Suprapubic skin (tissue), 4 donors: ENCODE measurements around the gene MUC5B. TPM values are rescaled to one million over a fixed set of nuclear protein-coding genes. Genes with fewer than 3 reads are reported as not detected.

ENCODE experiments used
- DNase-seq, 2 donors: peaks; one replicate each; pipeline ENCODE4 v3.0.0-alpha.2; 2019; ENCODE audit warnings: low spot score in 2 of 2
- H3K27ac ChIP-seq: fragments of 200-600 bp; sonication (generic); one replicate; pipeline ENCODE4 v1.5.1; 2019
- H3K27me3 ChIP-seq: fragments of 200-600 bp; sonication (generic); one replicate; pipeline ENCODE4 v1.5.1; 2019
- H3K36me3 ChIP-seq: fragments of 200-600 bp; sonication (generic); one replicate; pipeline ENCODE4 v1.5.1; 2019
- H3K4me1 ChIP-seq: fragments of 200-600 bp; sonication (generic); one replicate; pipeline ENCODE4 v1.5.1; 2019
- H3K4me3 ChIP-seq: fragments of 200-600 bp; sonication (generic); one replicate; pipeline ENCODE4 v1.5.1; 2019; ENCODE audit warnings: mild to moderate bottlenecking
- H3K9me3 ChIP-seq: fragments of 200-600 bp; sonication (generic); one replicate; pipeline ENCODE4 v1.5.1; 2019
- CTCF ChIP-seq, 2 donors: fragments of 200-600 bp in 1 of 2; fragments of 450-650 bp in 1 of 2; sonication (generic) in 1 of 2; IDR thresholded peaks; one replicate each; pipeline ENCODE4 v1.5.1; 2016 to 2019; ENCODE audit warnings: antibody characterized with exemption in 2 of 2, mild to moderate bottlenecking in 1 of 2, moderate library complexity in 1 of 2
- EP300 ChIP-seq: sonication (generic); formaldehyde crosslinking; IDR thresholded peaks from one replicate; pipeline ENCODE4 v1.6.1; 2017; ENCODE audit warnings: antibody characterized with exemption
- POLR2A ChIP-seq, 2 donors: fragments of 450-650 bp; IDR thresholded peaks; one replicate each; pipeline ENCODE4 v1.6.1; 2017; ENCODE audit warnings: antibody characterized with exemption in 2 of 2, mild to moderate bottlenecking in 2 of 2, moderate library complexity in 2 of 2
- POLR2AphosphoS5 ChIP-seq, 3 donors: sonication (generic); formaldehyde crosslinking; IDR thresholded peaks; one replicate each; pipeline ENCODE4 v1.6.1; 2017; ENCODE audit warnings: antibody characterized with exemption in 3 of 3
- WGBS: methylation state at CpG from one replicate; pipeline ENCODE4 v1.1.5; 2018; 5-methylcytosine and 5-hydroxymethylcytosine counted together
- total RNA-seq, 4 donors: library from RNA; depleted of rRNA; stranded (reverse); fragments of >200 nt; gene quantifications; one replicate each; pipeline ENCODE4 v1.1.0, GENCODE V29; 2016

Gene MUC5B
- total RNA-seq, 4 donors from 2014 or later: 0.08 to 0.34 (median 0.13) TPM

- peaks cover 85% of the 10 kb centered on the region for H3K27me3 ChIP-seq
- DNase-seq: peak; percentile 49 to 54
- H3K36me3 ChIP-seq: no peaks in the 10 kb centered on the region
- no peaks in the 10 kb centered on the region for H3K9me3 ChIP-seq
- no peak overlapping the region for H3K4me3 ChIP-seq
- 33% methylated on average over 3 of the region's 27 CpGs for WGBS
- no peak for TF ChIP-seq POLR2AphosphoS5 (IDR thresholded peaks at IDR 0.05)
- H3K27ac ChIP-seq: no peak overlapping the region
- peaks cover 21% of the 10 kb centered on the region for H3K4me1 ChIP-seq
These were observed 23.6 kb upstream of the MUC5B start for GRCh38 chr11:1199241-1199750.

- Histone ChIP-seq H3K4me1 (peaks cover 21% of the 10 kb centered on the region), H3K27me3 (peaks cover 92% of the 10 kb centered on the region), H3K9me3 (no peaks in the 10 kb centered on the region), H3K4me3 (no peak overlapping the region), H3K36me3 (no peaks in the 10 kb centered on the region), H3K27ac (no peak overlapping the region)
- peak; percentile 49 to 75 for DNase-seq
- WGBS: 29% methylated on average over 25 of the region's 47 CpGs
- TF ChIP-seq POLR2AphosphoS5 (IDR thresholded peaks at IDR 0.05) (no peak), POLR2A (IDR thresholded peaks at IDR 0.05) (no peak), EP300 (no peak), CTCF (IDR thresholded peaks at IDR 0.05) (no peak)
These were observed 22.9 kb upstream of the MUC5B start for GRCh38 chr11:1199751-1200610.

GRCh38 chr11:1200611-1201191 lies 22.2 kb upstream of the MUC5B start:
- H3K4me1 ChIP-seq: peaks cover 21% of the 10 kb centered on the region
- no peak overlapping the region for H3K27ac ChIP-seq
- H3K9me3 ChIP-seq: no peaks in the 10 kb centered on the region
- 63% methylated on average over 11 of the region's 16 CpGs for WGBS
- peaks cover 90% of the 10 kb centered on the region for H3K27me3 ChIP-seq
- no peak for TF ChIP-seq POLR2AphosphoS5 (IDR thresholded peaks at IDR 0.05)
- TF ChIP-seq CTCF (IDR thresholded peaks at IDR 0.05): no peak
- no peak for TF ChIP-seq EP300
- no peak for TF ChIP-seq POLR2A (IDR thresholded peaks at IDR 0.05)
- DNase-seq: peak; percentile 44 to 62
- H3K36me3 ChIP-seq: no peaks in the 10 kb centered on the region
- H3K4me3 ChIP-seq: no peak overlapping the region

GRCh38 chr11:1201395-1202153 lies 21.3 kb upstream of the MUC5B start:
- Histone ChIP-seq H3K27me3 (peaks cover 86% of the 10 kb centered on the region), H3K4me1 (peaks cover 21% of the 10 kb centered on the region)
- WGBS: 84% methylated on average over 4 of the region's 4 CpGs

More at GRCh38 chr11:1201395-1202153, 21.3 kb upstream of the MUC5B start:
- H3K4me3 ChIP-seq: no peak overlapping the region
- no peaks in the 10 kb centered on the region for H3K36me3 ChIP-seq
- no peaks in the 10 kb centered on the region for H3K9me3 ChIP-seq
- no peak for TF ChIP-seq CTCF (IDR thresholded peaks at IDR 0.05)
- no peak for TF ChIP-seq POLR2AphosphoS5 (IDR thresholded peaks at IDR 0.05)
- no peak overlapping the region for H3K27ac ChIP-seq
- no peak for DNase-seq
